GM18858 (cell line): Measurements from ENCODE around the gene DDX3X.
"Not testable (repeated sequence)": the region's sequence is repeated elsewhere in the genome, so short reads cannot be mapped to it uniquely, and the experiment has no call there.

Experiments
- ATAC-seq: cut with Tn5 transposase; IDR thresholded peaks from one replicate; pipeline ENCODE4 v1.9.1; 2021; ENCODE audit not compliant: unreplicated experiment

The DDX3X gene

DNA sequence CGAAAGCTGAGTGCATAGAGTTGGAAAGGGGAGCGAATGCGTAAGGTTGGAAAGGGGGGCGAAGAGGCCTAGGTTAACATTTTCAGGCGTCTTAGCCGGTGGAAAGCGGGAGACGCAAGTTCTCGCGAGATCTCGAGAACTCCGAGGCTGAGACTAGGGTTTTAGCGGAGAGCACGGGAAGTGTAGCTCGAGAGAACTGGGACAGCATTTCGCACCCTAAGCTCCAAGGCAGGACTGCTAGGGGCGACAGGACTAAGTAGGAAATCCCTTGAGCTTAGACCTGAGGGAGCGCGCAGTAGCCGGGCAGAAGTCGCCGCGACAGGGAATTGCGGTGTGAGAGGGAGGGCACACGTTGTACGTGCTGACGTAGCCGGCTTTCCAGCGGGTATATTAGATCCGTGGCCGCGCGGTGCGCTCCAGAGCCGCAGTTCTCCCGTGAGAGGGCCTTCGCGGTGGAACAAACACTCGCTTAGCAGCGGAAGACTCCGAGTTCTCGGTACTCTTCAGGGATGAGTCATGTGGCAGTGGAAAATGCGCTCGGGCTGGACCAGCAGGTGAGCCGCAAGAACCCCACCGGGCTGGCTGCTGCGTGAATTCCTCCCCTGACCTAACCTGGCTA lies at the start of gene DDX3X:
TSS of gene DDX3X (plus strand) at position 419 of the 619 bp plus-strand sequence. CDS start at position 510, 91 bp downstream.
- peak; percentile 41 for ATAC-seq

DNA sequence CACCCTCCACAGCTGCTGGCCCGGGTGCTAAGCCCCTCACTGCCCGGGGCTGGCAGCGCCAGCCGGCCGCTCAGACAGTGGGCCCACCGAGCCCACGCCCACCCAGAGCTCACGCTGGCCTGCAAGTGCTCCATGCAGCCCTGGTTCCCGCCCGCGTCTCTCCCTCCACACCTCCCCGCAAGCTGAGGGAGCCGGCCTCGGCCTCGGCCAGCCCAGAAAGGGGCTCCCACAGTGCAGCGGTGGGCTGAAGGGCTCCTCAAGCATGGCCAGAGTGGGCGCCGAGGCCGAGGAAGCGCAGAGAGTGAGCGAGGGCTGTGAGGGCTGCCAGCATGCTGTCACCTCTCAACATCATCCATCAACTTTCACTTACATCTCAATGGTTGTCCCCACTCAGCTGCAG lies 48.0 kb upstream of the DDX3X start:
- not testable (repeated sequence) for ATAC-seq

DNA sequence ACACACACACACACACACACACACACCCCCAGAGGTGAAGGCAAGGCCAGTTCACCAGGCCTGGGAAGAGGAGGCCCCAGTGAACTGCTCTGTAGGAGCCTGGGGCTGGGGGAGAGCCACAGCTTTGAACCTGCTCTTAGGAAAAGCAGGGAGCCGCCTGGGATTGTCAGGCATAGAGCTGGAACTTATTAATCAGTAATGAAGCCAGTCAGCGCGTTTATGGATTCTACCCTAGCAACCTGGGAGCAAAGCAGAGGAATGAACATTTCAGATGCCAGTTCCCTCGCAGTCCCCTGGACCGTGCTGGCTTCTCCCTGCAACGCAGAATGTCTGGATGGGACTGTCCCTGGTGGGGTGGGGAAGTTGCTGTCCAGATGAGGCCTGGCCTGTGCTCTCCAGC lies 45.3 kb upstream of the DDX3X start:
- no peak for ATAC-seq

DNA sequence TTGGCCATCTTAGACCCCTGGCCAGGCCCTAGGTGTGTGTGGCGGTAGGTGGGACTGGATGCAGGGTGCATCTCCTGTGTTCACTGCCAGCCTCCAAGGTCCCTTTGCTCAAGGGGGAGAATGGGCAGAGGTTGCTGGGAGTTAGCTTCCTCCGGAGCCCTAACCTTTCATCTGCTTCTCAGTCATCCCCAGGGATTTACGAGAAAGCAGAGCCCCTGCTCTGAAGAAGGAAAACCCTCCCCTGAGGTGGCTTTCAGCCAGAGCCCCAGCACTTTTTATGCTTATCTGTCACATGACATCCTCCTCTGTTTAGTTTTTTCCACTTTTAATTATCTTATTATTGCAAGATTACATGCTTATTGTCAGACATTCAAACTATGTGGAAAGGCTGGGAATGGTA lies 44.9 kb upstream of the DDX3X start:
- ATAC-seq = no peak

DNA sequence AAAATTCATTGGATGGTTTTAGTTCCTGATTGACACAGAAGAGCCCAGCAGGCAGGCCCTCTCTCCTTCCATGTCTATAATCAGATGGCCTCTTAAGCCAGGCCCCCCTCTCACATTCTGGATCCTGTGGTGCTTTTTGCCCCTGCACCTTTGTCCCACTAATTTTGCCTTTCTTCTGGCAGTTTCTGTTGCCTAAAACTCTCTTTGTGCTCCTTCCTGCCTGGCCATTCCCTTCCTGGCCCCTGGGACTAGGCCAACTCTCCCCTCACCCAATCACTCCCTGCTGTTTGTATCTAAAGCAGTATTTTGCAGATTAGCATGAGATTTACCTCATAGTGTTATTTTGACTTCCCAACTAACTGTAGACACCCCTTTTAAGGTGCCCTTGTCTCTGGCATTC lies 42.7 kb upstream of the DDX3X start:
- no peak for ATAC-seq

DNA sequence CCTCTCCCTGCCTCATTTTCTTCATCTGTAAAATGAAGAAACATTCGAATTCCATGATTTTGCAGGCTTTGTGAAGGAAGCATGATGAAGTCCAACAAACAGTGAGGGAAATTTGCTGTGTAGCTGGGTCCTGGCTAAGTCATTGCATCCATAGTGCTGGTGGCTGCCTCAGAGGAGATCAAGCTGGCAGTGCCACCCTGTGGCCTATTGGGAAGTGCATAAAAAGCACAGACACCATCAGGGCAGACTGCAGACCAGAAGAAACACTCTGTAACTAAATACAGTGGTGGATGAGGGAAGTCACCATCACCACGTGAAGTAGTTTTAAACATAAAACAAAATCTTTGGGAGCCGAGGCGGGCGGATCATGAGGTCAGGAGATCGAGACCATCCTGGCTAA lies 40.7 kb upstream of the DDX3X start:
- no peak for ATAC-seq

DNA sequence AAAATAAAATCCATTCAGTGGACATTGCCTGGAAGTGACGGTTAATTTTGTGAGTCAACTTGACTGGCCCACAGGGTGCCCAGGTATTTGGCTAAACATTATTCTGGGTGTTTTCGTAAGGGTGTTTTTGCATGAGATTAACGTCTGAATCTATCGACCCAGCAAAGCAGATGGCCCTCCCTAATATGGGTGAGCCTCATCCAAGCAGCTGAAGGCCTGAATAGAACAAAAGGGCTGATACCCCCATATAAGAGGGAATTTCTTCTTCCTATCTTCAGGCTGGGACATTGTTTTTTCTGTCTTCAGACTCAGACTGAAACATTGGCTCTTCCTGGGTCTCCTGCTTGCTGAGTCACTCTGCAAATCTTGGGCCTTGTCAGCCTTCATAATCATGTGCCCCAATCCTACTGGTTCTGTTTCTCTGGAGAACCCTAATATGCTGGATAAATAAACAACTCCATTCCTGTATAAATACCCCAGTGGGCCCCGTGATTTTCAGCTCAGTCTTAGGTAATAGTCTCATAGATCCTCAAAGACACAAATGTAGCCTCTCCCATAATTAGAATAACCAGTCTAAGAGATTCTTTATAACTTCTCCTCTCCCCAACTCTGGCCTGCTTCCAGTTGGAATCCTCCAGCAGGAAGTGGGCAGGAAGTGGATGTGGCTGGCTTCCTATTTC lies 33.1 kb upstream of the DDX3X start:
- no peak for ATAC-seq

DNA sequence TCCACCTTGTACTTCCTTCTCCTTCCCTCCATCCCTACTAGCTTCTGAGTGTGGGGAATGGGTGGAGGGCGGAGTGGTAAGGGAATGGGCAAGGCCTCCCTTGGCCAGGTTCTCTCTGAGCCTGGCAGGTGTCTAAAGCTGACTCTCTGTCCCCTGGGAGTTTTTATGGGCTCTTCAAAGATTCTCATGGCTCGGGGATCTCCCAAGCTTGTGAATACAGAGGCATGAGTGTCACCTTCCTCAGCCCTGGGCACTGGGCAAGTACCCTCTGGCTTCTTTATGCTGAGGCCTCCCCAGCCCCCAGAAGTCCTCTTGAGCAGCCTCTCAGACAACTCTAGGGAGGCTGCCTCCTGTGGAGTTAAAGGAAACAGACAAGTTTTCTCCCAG lies 32.5 kb upstream of the DDX3X start:
- no peak for ATAC-seq

DNA sequence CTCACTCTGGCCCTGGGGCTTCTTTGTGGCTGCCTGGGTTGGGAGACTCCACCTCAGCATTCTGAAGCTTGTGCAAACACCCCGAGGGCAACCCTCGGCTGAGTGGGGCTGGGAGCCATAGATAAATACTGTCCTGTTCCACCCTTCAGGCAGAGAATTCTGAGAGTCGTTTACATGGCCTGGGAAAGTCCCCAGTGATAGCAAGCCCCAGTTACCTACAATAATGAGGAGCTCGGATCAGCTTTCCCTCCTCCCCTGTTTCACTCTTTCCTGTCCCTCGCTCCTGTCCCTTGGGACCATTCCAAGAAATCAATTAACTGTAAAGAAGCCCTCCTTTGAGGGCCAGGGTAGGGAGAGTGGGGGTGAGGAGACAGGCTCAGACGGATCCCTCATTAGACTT lies 31.6 kb upstream of the DDX3X start:
- ATAC-seq = no peak

DNA sequence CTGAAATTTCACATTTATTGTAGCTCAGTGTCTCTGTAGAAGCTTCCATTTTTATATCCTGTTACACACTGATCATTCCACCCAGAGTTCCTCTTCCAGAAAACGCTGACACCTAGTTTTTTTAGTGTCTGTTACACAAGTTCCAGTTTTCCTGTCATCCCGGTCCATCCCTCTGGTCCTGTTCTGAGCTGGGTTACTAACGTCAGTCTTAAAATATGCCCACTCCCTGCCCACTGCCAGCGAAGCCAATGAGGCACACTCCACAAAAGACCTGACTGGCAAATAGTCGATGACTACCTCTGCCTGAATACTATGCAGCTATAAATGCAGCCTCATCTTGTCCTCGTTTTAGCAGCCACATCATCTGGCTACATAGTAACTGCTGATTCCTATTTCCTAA lies 30.9 kb upstream of the DDX3X start:
- ATAC-seq = no peak

DNA sequence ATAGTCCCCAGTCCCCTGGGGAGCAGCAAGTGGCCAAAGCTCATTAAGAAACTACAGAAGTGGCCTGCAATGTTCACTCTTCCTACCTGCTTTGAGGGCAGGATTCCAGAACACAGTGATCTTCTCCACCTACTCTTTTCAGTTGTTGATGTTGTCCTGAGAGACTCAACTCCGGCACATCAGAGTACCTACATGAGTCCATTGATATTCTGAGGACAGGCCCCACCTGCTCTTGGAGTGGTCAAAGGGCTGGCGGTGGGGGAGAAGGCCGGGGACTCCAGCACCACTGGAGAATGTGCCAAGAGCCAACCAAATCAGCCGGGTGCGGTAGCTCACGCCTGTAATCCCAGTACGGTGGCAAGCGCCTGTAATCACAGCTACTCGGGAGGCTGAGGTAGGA lies 29.8 kb upstream of the DDX3X start:
- ATAC-seq = no peak

DNA sequence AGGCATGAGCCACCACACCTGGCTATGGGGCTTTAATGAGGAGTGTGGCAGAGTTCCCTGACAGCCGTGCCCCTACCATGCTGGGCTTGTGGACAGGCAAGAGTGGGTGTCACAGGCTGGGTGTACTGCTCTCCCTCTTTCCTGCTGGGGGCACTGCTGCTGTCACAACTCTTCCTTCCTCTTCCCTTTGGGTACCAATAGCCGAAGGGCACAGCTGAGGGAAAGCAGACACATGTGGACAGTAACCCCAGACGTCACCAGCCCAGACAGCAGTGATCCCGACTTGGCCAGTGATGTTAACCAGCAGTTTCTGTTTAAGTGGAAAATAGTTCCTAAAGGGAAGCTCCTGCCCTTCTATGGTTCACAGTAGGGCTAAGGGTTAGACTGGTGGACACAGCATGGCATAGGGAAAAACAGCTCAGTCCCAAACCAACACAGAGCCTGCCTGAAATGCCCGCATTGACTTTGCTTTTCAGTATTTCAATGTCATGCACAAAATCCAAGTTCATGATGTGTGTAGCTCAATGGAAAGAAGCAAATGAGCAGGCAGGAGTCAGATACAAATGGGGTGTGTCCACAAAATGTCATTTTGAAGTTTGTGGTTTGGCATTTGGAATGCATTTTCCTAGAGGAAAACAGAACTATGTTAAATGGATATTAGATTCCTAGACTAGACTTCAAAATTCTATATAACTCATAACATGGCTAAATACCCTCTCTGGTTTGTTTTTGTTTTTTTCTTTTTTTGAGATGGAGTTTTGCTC lies 24.9 kb upstream of the DDX3X start:
- ATAC-seq = no peak

DNA sequence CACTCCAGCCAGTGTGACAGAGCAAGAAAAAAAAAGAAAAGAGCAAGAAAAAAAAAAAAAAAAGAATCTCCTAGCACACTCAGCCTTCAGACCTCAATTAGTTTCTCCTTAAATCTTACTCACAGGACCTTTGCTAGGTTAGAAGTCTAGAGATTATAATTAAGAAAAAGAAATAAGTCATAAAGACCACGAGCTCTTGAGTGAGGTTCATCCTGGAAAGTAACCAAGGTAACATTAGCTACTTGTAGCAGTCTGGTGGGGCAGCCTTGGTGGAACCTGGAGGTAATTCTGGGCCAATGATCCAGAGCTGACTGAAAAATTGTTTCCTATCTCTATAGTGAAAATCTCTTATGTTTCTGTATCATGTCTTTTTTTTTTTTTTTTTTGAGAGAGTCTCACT lies 21.2 kb upstream of the DDX3X start:
- no peak for ATAC-seq

DNA sequence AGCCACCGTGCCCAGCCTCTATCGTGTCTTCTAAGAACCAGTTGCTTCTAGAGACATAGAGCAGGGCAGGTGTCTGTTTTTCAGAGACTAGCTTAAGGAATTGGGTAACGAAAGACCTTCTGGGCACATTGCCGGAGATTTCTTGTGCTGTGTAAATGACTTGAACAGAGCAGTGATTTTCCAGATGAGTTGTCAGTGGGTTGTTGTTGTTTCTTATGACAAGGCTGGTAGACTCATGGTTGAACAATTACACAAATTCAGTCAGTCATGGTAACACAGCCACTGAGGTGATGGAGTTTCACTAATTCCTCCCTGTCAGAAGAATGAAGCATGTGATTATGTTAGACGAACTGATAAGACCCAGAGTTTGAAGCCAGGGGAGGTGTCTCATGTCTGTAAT lies 20.5 kb upstream of the DDX3X start:
- no peak for ATAC-seq

DNA sequence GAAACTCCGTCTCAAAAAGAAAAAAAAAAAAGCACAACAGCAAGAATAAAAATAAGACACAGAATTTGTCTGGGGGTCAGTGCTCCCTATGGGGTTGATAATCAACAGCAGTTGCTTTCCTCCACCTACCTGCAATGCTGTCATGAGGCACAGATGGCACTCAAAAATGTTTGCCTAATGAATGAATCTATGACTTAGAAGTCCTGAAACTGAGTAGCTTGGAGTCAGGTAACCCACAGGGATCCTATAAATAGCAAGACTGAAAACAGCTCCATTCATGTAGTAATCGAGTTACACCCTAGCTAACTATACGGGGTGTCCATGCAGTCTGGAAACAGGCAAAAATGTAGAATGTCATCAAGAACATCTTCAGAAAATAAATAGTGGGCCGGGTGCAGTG lies 19.8 kb upstream of the DDX3X start:
- no peak for ATAC-seq

DNA sequence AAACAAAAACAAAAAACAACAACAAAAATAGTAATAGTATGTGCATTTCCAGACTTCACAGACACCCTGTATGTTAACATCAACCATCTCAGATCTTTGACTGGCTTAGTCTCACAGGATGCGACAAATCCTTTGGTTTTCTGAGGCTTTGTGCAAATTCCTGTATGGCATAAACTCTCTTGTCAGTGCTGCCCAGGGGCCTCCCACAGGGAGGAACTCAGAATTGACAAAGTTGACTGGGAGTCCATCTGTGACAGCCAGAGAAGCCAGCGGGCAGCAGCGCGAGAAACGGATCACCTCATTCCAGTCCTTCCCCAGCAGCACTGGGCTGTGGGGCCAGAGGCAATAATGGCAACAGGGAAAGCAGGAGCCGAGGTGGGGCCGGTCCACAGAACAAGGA lies 19.1 kb upstream of the DDX3X start:
- no peak for ATAC-seq

DNA sequence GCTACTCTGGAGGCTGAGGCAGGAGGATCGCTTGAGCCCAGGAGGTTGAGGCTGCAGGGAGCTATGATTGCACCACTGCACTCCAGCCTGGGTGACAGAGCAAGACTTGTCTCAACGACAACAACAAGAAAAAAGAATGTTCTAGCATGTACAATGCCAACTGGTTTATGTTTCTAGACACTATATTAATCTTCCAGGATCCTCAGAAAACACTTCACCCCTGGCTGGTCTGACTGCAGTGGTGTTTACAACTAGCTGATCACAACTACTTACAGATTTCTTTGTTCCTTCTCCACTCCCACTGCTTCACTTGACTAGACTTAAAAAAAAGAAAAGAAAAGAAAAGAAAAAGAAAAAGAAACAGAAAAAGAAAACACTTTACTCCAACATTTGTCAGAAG lies 17.7 kb upstream of the DDX3X start:
- ATAC-seq = not testable (repeated sequence)

DNA sequence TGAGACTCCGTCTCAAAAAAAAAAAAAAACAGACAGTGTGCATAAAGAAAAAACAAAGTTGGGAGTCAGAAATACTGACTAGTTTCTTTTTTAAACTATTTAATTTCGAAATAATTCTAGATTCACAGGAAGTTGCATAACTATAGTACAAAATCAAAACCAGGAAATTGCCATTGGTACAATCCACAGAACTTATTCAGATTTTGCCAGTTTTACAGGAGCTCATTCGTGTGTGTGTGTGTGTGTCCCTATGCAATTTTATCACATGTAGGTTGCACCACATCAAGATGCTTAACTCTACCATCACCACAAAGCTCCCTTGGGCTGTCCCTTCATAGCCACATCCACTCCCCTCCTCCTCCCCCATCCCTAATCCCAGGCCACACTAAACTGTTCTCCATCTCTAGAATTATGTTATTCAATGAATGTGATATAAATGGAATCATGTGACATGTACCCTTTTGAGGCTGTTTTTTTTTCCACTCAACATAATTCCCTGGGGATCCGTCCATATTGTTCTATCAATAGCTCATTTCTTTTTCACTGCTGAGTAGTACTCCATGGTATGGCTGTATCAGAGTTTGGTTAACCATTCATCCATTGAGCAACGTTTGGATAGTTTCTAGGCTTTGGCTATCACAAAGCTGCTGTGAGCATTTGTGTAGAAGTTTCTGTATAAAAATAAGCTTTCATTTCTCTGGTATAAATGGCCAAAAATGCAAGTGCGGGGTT lies 16.3 kb upstream of the DDX3X start:
- ATAC-seq = no peak

DNA sequence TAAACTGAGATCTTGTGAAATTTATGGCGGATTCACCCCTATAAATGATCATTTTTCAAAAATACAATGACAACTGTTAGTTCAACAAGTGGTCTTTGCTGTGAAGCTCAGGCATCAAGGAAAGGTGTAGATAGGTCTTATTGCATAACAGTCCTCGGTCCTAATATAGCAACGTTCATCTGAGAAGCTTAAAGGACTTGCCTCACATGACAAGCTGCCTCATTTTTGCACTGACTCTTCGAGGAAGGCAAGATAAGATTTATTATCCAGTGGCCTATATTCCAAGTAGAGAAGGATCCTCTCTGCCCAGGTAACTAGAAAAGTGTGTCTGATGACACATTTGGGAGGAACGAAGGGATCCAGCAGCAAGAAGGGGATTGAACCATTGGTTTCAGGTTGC lies 13.6 kb upstream of the DDX3X start:
- ATAC-seq = no peak

DNA sequence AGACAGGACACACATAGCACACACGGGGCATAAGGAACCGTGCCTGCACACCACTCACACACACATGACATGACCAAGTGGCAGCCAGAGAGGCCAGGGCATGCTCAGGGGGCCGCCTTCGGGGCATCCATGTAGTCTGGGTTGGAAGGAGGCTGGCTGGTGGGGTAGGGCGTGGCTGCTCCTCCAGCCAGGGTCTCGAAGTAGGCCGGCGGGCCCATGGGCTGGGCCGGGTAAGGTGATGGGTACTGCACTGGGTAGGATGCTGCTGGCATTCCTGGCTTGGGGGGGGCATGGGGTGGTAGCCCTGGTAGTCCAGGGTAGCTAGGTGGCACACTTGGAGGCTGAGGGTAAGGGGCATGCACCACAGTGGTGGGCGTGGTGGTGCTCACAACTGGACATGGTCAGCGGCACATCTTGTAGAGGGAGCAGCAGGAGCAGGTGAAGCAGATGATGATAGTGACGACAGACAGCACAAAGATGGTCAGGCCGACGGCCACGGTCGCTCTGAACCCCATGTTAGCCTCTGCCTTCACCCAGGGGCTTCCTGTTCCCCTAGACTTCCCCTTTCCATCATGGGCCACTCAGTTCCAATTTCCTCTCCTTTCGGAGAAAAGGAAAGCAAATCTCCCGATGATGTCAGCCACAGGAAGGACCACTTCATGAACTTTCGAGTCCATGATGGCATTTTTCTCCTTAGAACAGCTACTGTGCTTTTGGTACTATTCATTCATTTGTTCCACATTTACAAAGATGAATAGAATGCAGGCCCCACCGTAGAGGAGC lies 10.9 kb upstream of the DDX3X start:
- ATAC-seq = no peak

DNA sequence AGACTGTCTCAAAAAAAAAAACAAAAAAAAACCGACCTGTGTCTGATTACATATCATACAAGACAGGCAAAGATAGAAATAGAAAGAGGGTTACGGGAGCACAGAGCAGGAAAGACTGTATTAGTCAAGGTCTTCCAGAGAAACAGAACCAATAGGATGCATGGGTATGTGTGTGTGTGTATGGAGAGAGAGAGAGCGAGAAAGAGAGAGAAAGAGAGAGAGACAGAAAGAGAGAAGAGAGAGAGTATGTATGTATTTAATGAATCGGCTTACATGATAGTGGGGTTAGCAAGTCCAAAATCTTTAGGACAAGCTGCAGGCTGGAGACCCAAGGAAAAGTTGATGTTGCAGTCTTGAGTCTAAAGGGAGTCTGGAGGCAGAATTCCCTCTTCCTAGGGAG lies 7.5 kb upstream of the DDX3X start:
- ATAC-seq = no peak
